K562 (cell line): ENCODE data around the gene SH3BP5. TPM values are rescaled to one million over a fixed set of nuclear protein-coding genes. Genes with fewer than 3 reads are reported as not detected.

Source experiments
- EGR1 ChIP-seq: fragments of 450-650 bp; conservative IDR thresholded peaks from 2 replicates; pipeline ENCODE4 v1.6.1; 2017; ENCODE audit warnings: mild to moderate bottlenecking
- GABPA ChIP-seq: fragments of 200-800 bp; sonication (Bioruptor generic); conservative IDR thresholded peaks from 2 replicates; pipeline ENCODE4 v1.6.1; 2016; ENCODE audit warnings: low read depth, missing genetic modification characterization, missing compliant biosample characterization
- PRDM10 ChIP-seq: fragments of 450-650 bp; IDR thresholded peaks from 2 replicates; pipeline ENCODE4 v1.6.1; 2018; ENCODE audit not compliant: partially characterized antibody
- RBM39 ChIP-seq: fragments of 200-400 bp; formaldehyde crosslinking; optimal IDR thresholded peaks from 2 replicates; pipeline ENCODE3; 2018; ENCODE audit warnings: low read depth, low read length
- REST ChIP-seq, 2 experiments: fragments of 450-650 bp; formaldehyde crosslinking in 1 of 2; IDR thresholded peaks; 2 replicates each; pipeline versions ENCODE4 v1.4.0 to v1.6.1; 2014 to 2020; ENCODE audit warnings: mild to moderate bottlenecking in 2 of 2, borderline replicate concordance in 1 of 2, low read depth in 1 of 2
- YY1 ChIP-seq, 3 experiments: IDR thresholded peaks; 2 replicates each; pipeline ENCODE4 v1.6.1; 2011; ENCODE audit warnings: low read length in 2 of 3, mild to moderate bottlenecking in 2 of 3, moderate library complexity in 2 of 3, borderline replicate concordance in 1 of 3, control low read depth in 1 of 3, low read depth in 1 of 3; ENCODE audit not compliant: insufficient read depth in 3 of 3, insufficient replicate concordance in 2 of 3, control insufficient read depth in 1 of 3, insufficient read length in 1 of 3; ENCODE audit errors: extremely low read depth in 1 of 3
- ZNF518B ChIP-seq: fragments of 250-450 bp; sonication (Bioruptor Pico); IDR thresholded peaks from 2 replicates; pipeline ENCODE4 v1.5.0; 2021; ENCODE audit warnings: mild to moderate bottlenecking, moderate library complexity
- polyA plus RNA-seq, 8 experiments: library from polyadenylated mRNA; depleted of rRNA in 4 of 8; stranded (reverse) in 5 of 8; unstranded in 3 of 8; fragments of >200 nt; fragmentation: Nextera tagmentation in 2 of 8; fragmentation: Illumina TruSeq in 1 of 8; extraction: Ambion mirVana in 2 of 8; extraction: Trizol in 1 of 8; gene quantifications; 2 replicates each; pipeline versions ENCODE4 v1.2.1 to v1.2.3, GENCODE V29; 2011 to 2014; ENCODE audit warnings: inconsistent platforms in 1 of 8, missing spikeins in 1 of 8
- total RNA-seq, 7 experiments: library from RNA; depleted of rRNA in 6 of 7; stranded (reverse); fragments of >200 nt in 6 of 7; fragmentation: Illumina TruSeq in 2 of 7; extraction: Trizol in 2 of 7; gene quantifications; 2 replicates each; pipeline versions ENCODE4 v1.2.1 to v1.2.3, GENCODE V29; 2011 to 2021; ENCODE audit warnings: low replicate concordance in 1 of 7

The SH3BP5 gene
- total and polyA plus RNA-seq, 9 of the 15 experiments (the other 6 are each of a cell fraction or from before 2014, with no cell fraction given) = 2.9 to 29.0 (median 14.9) TPM

GRCh38 chr3:15268033-15268631, 64.3 kb downstream of the SH3BP5 start (continued):
- TF ChIP-seq YY1 (IDR thresholded peaks at IDR 0.05; ENCODE audit: borderline replicate concordance in 1 of 3, control insufficient read depth in 1 of 3, extremely low read depth in 1 of 3, insufficient read depth in 3 of 3, insufficient read length in 1 of 3, insufficient replicate concordance in 2 of 3, low read depth in 1 of 3, low read length in 2 of 3) = peak in 2 of 3 experiments; percentile 38 to 66
- TF ChIP-seq REST (IDR thresholded peaks at IDR 0.05; ENCODE audit: borderline replicate concordance) = peak; percentile 96
- no peak for TF ChIP-seq REST (CRISPR knock-in tag; IDR thresholded peaks at IDR 0.05; ENCODE audit: low read depth)
- peak; percentile 44; the same call in 1 of the 2 replicates for TF ChIP-seq GABPA (tag)
- no peak for TF ChIP-seq RBM39
- no peak for TF ChIP-seq ZNF518B (CRISPR knock-in tag)
- TF ChIP-seq PRDM10 = no peak
- TF ChIP-seq EGR1 = 0 out of 2 replicates have a peak, but pooled peaks have one; percentile 7
- TF ChIP-seq, all 486 proteins: peak for 51
